Measurements from ENCODE around the gene TBC1D9. TPM values are rescaled to one million over a fixed set of nuclear protein-coding genes. Genes with fewer than 3 reads are reported as not detected.

TBC1D9 gene
- total RNA-seq, 1 experiment from 2014 or later = 12.5 TPM

DNA sequence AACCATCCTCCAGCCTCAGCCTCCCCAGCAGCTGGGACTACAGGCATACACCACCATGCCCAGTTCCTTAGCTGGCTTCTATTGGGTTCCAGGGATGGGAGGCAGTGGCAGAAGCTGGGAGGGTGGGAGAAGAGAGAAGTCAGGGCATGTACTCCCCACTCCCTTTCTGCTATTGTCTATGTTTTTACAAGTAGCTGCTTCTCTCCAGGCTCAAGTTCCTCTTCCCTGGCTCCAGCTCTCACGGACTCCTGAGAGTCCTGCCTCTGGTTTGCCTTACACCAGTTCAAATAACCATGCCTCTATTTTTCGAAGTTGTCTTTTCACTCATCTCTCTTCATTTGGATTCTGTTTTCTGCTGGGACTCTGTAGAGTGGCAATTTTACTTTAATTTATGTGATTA lies 2.9 kb downstream of the TBC1D9 start:
- Mint-ChIP-seq H3K4me3 (ENCODE audit: unreplicated experiment) (no peak overlapping the region), H3K4me1 (ENCODE audit: low read depth, unreplicated experiment) (no peaks in the 10 kb centered on the region), H3K27me3 (ENCODE audit: insufficient read depth, unreplicated experiment) (no peaks in the 10 kb centered on the region), H3K9me3 (ENCODE audit: unreplicated experiment) (peaks cover 8% of the 10 kb centered on the region), H3K36me3 (ENCODE audit: insufficient read depth, unreplicated experiment) (peaks cover 3% of the 10 kb centered on the region), H3K27ac (ENCODE audit: unreplicated experiment) (no peak overlapping the region)
- intact Hi-C loops (cut with micrococcal nuclease; ENCODE audit: unreplicated experiment) = loop anchor here (10.0 kb wide), 2 partner anchors 109 to 379 kb away; partner anchors contain the start of gene SCOC
- no TSS peak for BruUV-seq (replicated peaks)
- H3K4me3 ChIP-seq (ENCODE audit: low read depth, low read length) = no peak overlapping the region
- TF ChIP-seq, protein P1, sequence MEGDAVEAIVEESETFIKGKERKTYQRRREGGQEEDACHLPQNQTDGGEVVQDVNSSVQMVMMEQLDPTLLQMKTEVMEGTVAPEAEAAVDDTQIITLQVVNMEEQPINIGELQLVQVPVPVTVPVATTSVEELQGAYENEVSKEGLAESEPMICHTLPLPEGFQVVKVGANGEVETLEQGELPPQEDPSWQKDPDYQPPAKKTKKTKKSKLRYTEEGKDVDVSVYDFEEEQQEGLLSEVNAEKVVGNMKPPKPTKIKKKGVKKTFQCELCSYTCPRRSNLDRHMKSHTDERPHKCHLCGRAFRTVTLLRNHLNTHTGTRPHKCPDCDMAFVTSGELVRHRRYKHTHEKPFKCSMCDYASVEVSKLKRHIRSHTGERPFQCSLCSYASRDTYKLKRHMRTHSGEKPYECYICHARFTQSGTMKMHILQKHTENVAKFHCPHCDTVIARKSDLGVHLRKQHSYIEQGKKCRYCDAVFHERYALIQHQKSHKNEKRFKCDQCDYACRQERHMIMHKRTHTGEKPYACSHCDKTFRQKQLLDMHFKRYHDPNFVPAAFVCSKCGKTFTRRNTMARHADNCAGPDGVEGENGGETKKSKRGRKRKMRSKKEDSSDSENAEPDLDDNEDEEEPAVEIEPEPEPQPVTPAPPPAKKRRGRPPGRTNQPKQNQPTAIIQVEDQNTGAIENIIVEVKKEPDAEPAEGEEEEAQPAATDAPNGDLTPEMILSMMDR (IDR thresholded peaks at IDR 0.05; ENCODE audit: insufficient read depth in 1 of 2, low read depth in 1 of 2, low read length in 1 of 2, severe bottlenecking in 1 of 2, unreplicated experiment in 1 of 2) = no peak
- no peaks in the 10 kb centered on the region for H3K27me3 ChIP-seq (replicated peaks; ENCODE audit: control insufficient read depth, insufficient read depth, low read length)
- peaks cover 6% of the 10 kb centered on the region; the same call in 1 of the 2 replicates for H3K4me1 ChIP-seq
- DNase-seq = no peak
- no peaks in the 10 kb centered on the region for H3K36me3 ChIP-seq (ENCODE audit: control insufficient read depth, insufficient read depth, low read length)
- POLR2A ChIA-PET = no interaction called here
- H3K9me3 ChIP-seq = peaks cover 4% of the 10 kb centered on the region; the same call in 1 of the 2 replicates
- CTCF ChIA-PET = interaction anchor here (1.4 kb wide), 1 partner anchor 10 kb away, joined by 3 read pairs; no protein-coding TSS in a partner anchor

DNA sequence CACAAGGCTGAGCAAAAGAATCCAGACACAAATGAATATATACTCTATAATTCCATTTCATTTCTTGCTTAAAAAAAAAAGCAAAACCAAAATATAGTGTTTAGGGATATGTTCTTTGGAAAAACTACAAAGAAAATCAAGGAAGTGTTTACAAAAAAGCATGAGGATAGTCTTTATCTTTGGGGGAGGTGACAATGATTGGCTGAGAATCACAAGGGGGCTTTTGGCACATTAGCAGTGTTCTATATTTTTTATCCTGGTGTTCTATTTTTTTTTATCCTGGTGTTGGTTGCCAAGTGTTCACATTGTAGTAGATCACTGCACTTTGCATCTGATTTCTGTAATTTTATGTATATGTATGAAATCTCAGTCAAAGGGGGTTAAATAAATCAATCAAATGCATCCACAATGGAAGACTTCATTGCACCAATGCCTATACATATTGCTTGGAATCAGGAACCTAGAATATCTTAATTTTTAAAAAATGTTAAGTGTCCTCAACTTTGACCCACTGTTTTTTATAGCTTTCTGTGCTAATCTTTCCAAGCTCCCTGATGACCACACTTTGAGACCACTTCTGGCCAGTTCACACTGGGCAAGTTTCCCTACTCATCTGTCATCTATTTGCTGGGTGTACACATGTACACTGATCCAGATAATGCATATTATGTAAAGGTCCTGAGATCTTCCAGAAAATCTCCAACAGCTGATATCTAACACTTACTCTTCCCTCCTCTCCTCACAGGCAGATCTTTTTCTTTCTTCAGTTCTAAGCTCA lies 3.7 kb downstream of the TBC1D9 start:
- Histone ChIP-seq H3K4me3 (ENCODE audit: low read depth, low read length) (no peak overlapping the region), H3K4me1 (peaks cover 6% of the 10 kb centered on the region; the same call in 1 of the 2 replicates), H3K27me3 (replicated peaks; ENCODE audit: control insufficient read depth, insufficient read depth, low read length) (no peaks in the 10 kb centered on the region), H3K9me3 (peaks cover 8% of the 10 kb centered on the region; the same call in 1 of the 2 replicates), H3K36me3 (ENCODE audit: control insufficient read depth, insufficient read depth, low read length) (no peaks in the 10 kb centered on the region)
- intact Hi-C loops (cut with micrococcal nuclease; ENCODE audit: unreplicated experiment) = loop anchor here (10.0 kb wide), 2 partner anchors 108 to 378 kb away; partner anchors contain the start of gene SCOC
- CTCF ChIA-PET = interaction anchor here (1.4 kb wide), 1 partner anchor 9 kb away, joined by 3 read pairs; no protein-coding TSS in a partner anchor
- POLR2A ChIA-PET = no interaction called here
- TF ChIP-seq, protein P1 (IDR thresholded peaks at IDR 0.05; ENCODE audit: insufficient read depth in 1 of 2, low read depth in 1 of 2, low read length in 1 of 2, severe bottlenecking in 1 of 2, unreplicated experiment in 1 of 2) = no peak
- no peaks in the 10 kb centered on the region for H3K27me3 Mint-ChIP-seq (ENCODE audit: insufficient read depth, unreplicated experiment)
- DNase-seq = no peak
- peaks cover 14% of the 10 kb centered on the region for H3K9me3 Mint-ChIP-seq (ENCODE audit: unreplicated experiment)
- no peaks in the 10 kb centered on the region for H3K4me1 Mint-ChIP-seq (ENCODE audit: low read depth, unreplicated experiment)
- peaks cover 7% of the 10 kb centered on the region for H3K36me3 Mint-ChIP-seq (ENCODE audit: insufficient read depth, unreplicated experiment)
- H3K4me3 Mint-ChIP-seq (ENCODE audit: unreplicated experiment) = no peak overlapping the region
- H3K27ac Mint-ChIP-seq (ENCODE audit: unreplicated experiment) = no peak overlapping the region
- BruUV-seq (replicated peaks) = no TSS peak

DNA sequence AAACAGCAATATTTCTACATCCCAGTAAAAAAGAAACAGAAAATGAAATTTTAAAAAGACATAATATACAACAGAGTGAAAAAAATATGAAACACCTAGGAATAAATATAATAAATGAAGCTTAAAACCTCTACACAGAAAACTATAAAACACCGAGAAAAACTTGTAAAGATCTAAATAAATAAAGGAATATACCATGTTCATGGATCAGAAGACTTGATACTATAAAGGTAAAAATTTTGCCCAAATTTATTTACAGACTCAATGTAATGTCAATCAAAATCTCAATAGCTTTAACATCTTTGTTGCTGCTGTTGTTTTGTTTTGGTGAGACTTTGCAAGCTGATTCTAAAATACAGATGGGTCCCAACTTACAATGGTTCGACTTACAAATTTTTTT lies 5.7 kb downstream of the TBC1D9 start:
- H3K9me3 Mint-ChIP-seq (ENCODE audit: unreplicated experiment) = peaks cover 14% of the 10 kb centered on the region
- Histone ChIP-seq H3K9me3 (peaks cover 8% of the 10 kb centered on the region; the same call in 1 of the 2 replicates), H3K4me3 (ENCODE audit: low read depth, low read length) (no peak overlapping the region), H3K4me1 (peaks cover 6% of the 10 kb centered on the region; the same call in 1 of the 2 replicates), H3K36me3 (ENCODE audit: control insufficient read depth, insufficient read depth, low read length) (no peaks in the 10 kb centered on the region), H3K27me3 (replicated peaks; ENCODE audit: control insufficient read depth, insufficient read depth, low read length) (no peaks in the 10 kb centered on the region)
- intact Hi-C loops (cut with micrococcal nuclease; ENCODE audit: unreplicated experiment) = loop anchor here (10.0 kb wide), 2 partner anchors 106 to 376 kb away; partner anchors contain the start of gene SCOC
- no peaks in the 10 kb centered on the region for H3K4me1 Mint-ChIP-seq (ENCODE audit: low read depth, unreplicated experiment)
- H3K36me3 Mint-ChIP-seq (ENCODE audit: insufficient read depth, unreplicated experiment) = peaks cover 7% of the 10 kb centered on the region
- no peak for DNase-seq
- no peak overlapping the region for H3K27ac Mint-ChIP-seq (ENCODE audit: unreplicated experiment)
- H3K4me3 Mint-ChIP-seq (ENCODE audit: unreplicated experiment) = no peak overlapping the region
- CTCF ChIA-PET = no interaction called here
- H3K27me3 Mint-ChIP-seq (ENCODE audit: insufficient read depth, unreplicated experiment) = no peaks in the 10 kb centered on the region
- TF ChIP-seq, protein P1 (IDR thresholded peaks at IDR 0.05; ENCODE audit: insufficient read depth in 1 of 2, low read depth in 1 of 2, low read length in 1 of 2, severe bottlenecking in 1 of 2, unreplicated experiment in 1 of 2) = no peak
- BruUV-seq (replicated peaks) = no TSS peak
- POLR2A ChIA-PET = no interaction called here

All from Caco-2 (cell line).